HG03103 (cell line): ENCODE data around the gene RBMS3.
"Not testable (repeated sequence)": the region's sequence is repeated elsewhere in the genome, so short reads cannot be mapped to it uniquely, and the experiment has no call there.

Source experiments
- ATAC-seq: cut with Tn5 transposase; IDR thresholded peaks from one replicate; pipeline ENCODE4 v1.9.1; 2021; ENCODE audit warnings: low read depth; ENCODE audit not compliant: unreplicated experiment

Gene RBMS3

GRCh38 chr3:29335438-29335837 lies 54.6 kb downstream of the RBMS3 start:
- no peak for ATAC-seq

GRCh38 chr3:29335943-29336342 lies 55.1 kb downstream of the RBMS3 start:
- no peak for ATAC-seq

- no peak for ATAC-seq
Observed at GRCh38 chr3:29337565-29337964, 56.7 kb downstream of the RBMS3 start.

- no peak for ATAC-seq
Observed at GRCh38 chr3:29338377-29338776, 57.5 kb downstream of the RBMS3 start.

- ATAC-seq: no peak
Observed at GRCh38 chr3:29339016-29339833, 58.4 kb downstream of the RBMS3 start.

GRCh38 chr3:29344154-29344553 lies 63.3 kb downstream of the RBMS3 start:
- no peak for ATAC-seq

GRCh38 chr3:29344935-29345334 lies 64.1 kb downstream of the RBMS3 start:
- no peak for ATAC-seq

- ATAC-seq: no peak
Observed at GRCh38 chr3:29345516-29346300, 64.8 kb downstream of the RBMS3 start.

GRCh38 chr3:29346828-29347227 lies 66.0 kb downstream of the RBMS3 start:
- no peak for ATAC-seq

- ATAC-seq: no peak
Observed at GRCh38 chr3:29347412-29347811, 66.5 kb downstream of the RBMS3 start.

GRCh38 chr3:29348316-29348715 lies 67.4 kb downstream of the RBMS3 start:
- no peak for ATAC-seq

GRCh38 chr3:29349049-29349448 lies 68.2 kb downstream of the RBMS3 start:
- no peak for ATAC-seq

GRCh38 chr3:29353807-29354206 lies 72.9 kb downstream of the RBMS3 start:
- ATAC-seq: no peak

- ATAC-seq: no peak
Observed at GRCh38 chr3:29354894-29355293, 74.0 kb downstream of the RBMS3 start.

GRCh38 chr3:29356062-29356461 lies 75.2 kb downstream of the RBMS3 start:
- no peak for ATAC-seq

GRCh38 chr3:29360289-29360688 lies 79.4 kb downstream of the RBMS3 start:
- not testable (repeated sequence) for ATAC-seq

GRCh38 chr3:29363110-29363509 lies 82.2 kb downstream of the RBMS3 start:
- no peak for ATAC-seq

- ATAC-seq: no peak
Observed at GRCh38 chr3:29370021-29370420, 89.2 kb downstream of the RBMS3 start.

GRCh38 chr3:29370476-29371420 lies 89.9 kb downstream of the RBMS3 start:
- no peak for ATAC-seq

- ATAC-seq: no peak
Observed at GRCh38 chr3:29373131-29373680, 92.3 kb downstream of the RBMS3 start.
